Measurements from ENCODE around the gene KLF7. TPM values are rescaled to one million over a fixed set of nuclear protein-coding genes. Genes with fewer than 3 reads are reported as not detected.

Gene KLF7
- total and polyA plus RNA-seq, 8 donors: 14.8 to 41.8 (median 18.2) TPM

GRCh38 chr2:207073412-207073800 is 92.3 kb downstream of the KLF7 start:
- ATAC-seq: no peak
- H3K4me1 ChIP-seq: peaks cover 6 to 32% of the 10 kb centered on the region in 2 donors
- intact Hi-C loops (cut with DNase I): no loop called here

GRCh38 chr2:207072571-207072970 is 93.2 kb downstream of the KLF7 start:
- Histone ChIP-seq H3K9me3 (no peaks in the 10 kb centered on the region), H3K27me3 (no peaks in the 10 kb centered on the region), H3K4me3 (no peak overlapping the region), H3K4me1 (peaks cover 6 to 32% of the 10 kb centered on the region in 2 donors), H3K36me3 (peaks cover 0 to 1% of the 10 kb centered on the region in 2 donors), H3K27ac (no peak overlapping the region)
- TF ChIP-seq CTCF (IDR thresholded peaks at IDR 0.05): no peak
- ATAC-seq (no peak), DNase-seq (no peak)
- intact Hi-C loops (cut with DNase I): no loop called here

More at GRCh38 chr2:207073412-207073800, 92.3 kb downstream of the KLF7 start:
- no peak for DNase-seq
- peak overlapping the region in 1 of 2 donors; percentile 42 for H3K27ac ChIP-seq
- H3K36me3 ChIP-seq: peaks cover 0 to 9% of the 10 kb centered on the region in 2 donors
- no peaks in the 10 kb centered on the region for H3K27me3 ChIP-seq
- no peak overlapping the region for H3K4me3 ChIP-seq
- no peak for TF ChIP-seq CTCF (IDR thresholded peaks at IDR 0.05)
- H3K9me3 ChIP-seq: no peaks in the 10 kb centered on the region

- ATAC-seq (no peak), DNase-seq (no peak)
- Histone ChIP-seq H3K9me3 (no peaks in the 10 kb centered on the region), H3K4me3 (no peak overlapping the region), H3K27me3 (no peaks in the 10 kb centered on the region), H3K36me3 (no peaks in the 10 kb centered on the region), H3K27ac (no peak overlapping the region), H3K4me1 (peaks cover 6 to 32% of the 10 kb centered on the region in 2 donors)
- no peak for TF ChIP-seq CTCF (IDR thresholded peaks at IDR 0.05)
- intact Hi-C loops (cut with DNase I): no loop called here
Observed at GRCh38 chr2:207071820-207072219, 93.9 kb downstream of the KLF7 start.

GRCh38 chr2:207067473-207067872 is 98.3 kb downstream of the KLF7 start:
- H3K27ac ChIP-seq: no peak overlapping the region
- TF ChIP-seq CTCF (IDR thresholded peaks at IDR 0.05): no peak

GRCh38 chr2:207066791-207067460 is 98.8 kb downstream of the KLF7 start:
- intact Hi-C loops (cut with DNase I): no loop called here
- no peaks in the 10 kb centered on the region for H3K27me3 ChIP-seq
- no peak for DNase-seq
- H3K9me3 ChIP-seq: no peaks in the 10 kb centered on the region
- no peak for TF ChIP-seq CTCF (IDR thresholded peaks at IDR 0.05)
- no peak for ATAC-seq
- no peak overlapping the region for H3K27ac ChIP-seq
- H3K4me1 ChIP-seq: no peaks in the 10 kb centered on the region
- H3K36me3 ChIP-seq: no peaks in the 10 kb centered on the region
- no peak overlapping the region for H3K4me3 ChIP-seq

More at GRCh38 chr2:207067473-207067872, 98.3 kb downstream of the KLF7 start:
- Histone ChIP-seq H3K4me1 (peaks cover 0 to under 1% of the 10 kb centered on the region in 2 donors), H3K9me3 (no peaks in the 10 kb centered on the region), H3K36me3 (no peaks in the 10 kb centered on the region), H3K27me3 (no peaks in the 10 kb centered on the region), H3K4me3 (no peak overlapping the region)
- ATAC-seq: no peak
- intact Hi-C loops (cut with DNase I): no loop called here
- no peak for DNase-seq

Data from left lung (tissue), 10 donors.